Astrocyte (in vitro differentiated cells and primary cell): ENCODE data around the gene RAPGEF2. TPM values are rescaled to one million over a fixed set of nuclear protein-coding genes. Genes with fewer than 3 reads are reported as not detected.

Source experiments
- DNase-seq: peaks from one replicate; pipeline ENCODE4 v3.0.0-alpha.2; 2010; ENCODE audit warnings: low read depth
- FAIRE-seq: peaks from 2 replicates; lab custom pipeline; 2011; peaks lifted over from hg19 to GRCh38; lab: Jason Lieb, UNC
- H2AFZ ChIP-seq: 2 replicates; pipeline ENCODE4 v1.6.0; 2012; ENCODE audit warnings: low read depth, low read length, inconsistent platforms
- H3K27ac ChIP-seq: 2 replicates; pipeline ENCODE4 v1.5.1; 2011; ENCODE audit warnings: low read depth, low read length, inconsistent platforms
- H3K27me3 ChIP-seq: 2 replicates; pipeline ENCODE4 v1.6.0; 2011; ENCODE audit warnings: low read length, inconsistent platforms; ENCODE audit not compliant: insufficient read depth
- H3K36me3 ChIP-seq: 2 replicates; pipeline ENCODE4 v1.5.1; 2011; ENCODE audit warnings: low read length, inconsistent platforms; ENCODE audit not compliant: insufficient read depth
- H3K4me1 ChIP-seq: 2 replicates; pipeline ENCODE4 v1.5.1; 2011; ENCODE audit warnings: low read length, inconsistent platforms; ENCODE audit not compliant: insufficient read depth
- H3K4me2 ChIP-seq: 2 replicates; pipeline ENCODE4 v1.6.0; 2012; ENCODE audit warnings: low read length, inconsistent platforms
- H3K4me3 ChIP-seq: 2 replicates; pipeline ENCODE4 v1.5.1; 2011; ENCODE audit warnings: low read depth, mild to moderate bottlenecking, low read length, inconsistent platforms; ENCODE audit not compliant: insufficient read depth
- H3K79me2 ChIP-seq: 2 replicates; pipeline ENCODE4 v1.6.0; 2012; ENCODE audit warnings: mild to moderate bottlenecking, low read length, inconsistent platforms; ENCODE audit not compliant: insufficient read depth
- H3K9ac ChIP-seq: 2 replicates; pipeline ENCODE4 v1.6.0; 2012; ENCODE audit warnings: mild to moderate bottlenecking, low read length, inconsistent platforms
- H3K9me3 ChIP-seq: 2 replicates; pipeline ENCODE4 v1.5.1; 2012; ENCODE audit warnings: low read depth, mild to moderate bottlenecking, low read length, inconsistent platforms; ENCODE audit not compliant: insufficient read depth
- H4K20me1 ChIP-seq: 2 replicates; pipeline ENCODE4 v1.6.0; 2012; ENCODE audit warnings: low read length, inconsistent platforms; ENCODE audit not compliant: insufficient read depth
- H3K27ac Mint-ChIP-seq: one replicate; pipeline ENCODE4 v1.8.0; 2021; ENCODE audit warnings: mild to moderate bottlenecking, mixed read lengths; ENCODE audit not compliant: unreplicated experiment
- H3K27me3 Mint-ChIP-seq: one replicate; pipeline ENCODE4 v1.8.0; 2021; ENCODE audit warnings: low read depth, mixed read lengths; ENCODE audit not compliant: unreplicated experiment
- H3K36me3 Mint-ChIP-seq: one replicate; pipeline ENCODE4 v1.8.0; 2021; ENCODE audit warnings: low read depth, mixed read lengths; ENCODE audit not compliant: unreplicated experiment
- H3K4me1 Mint-ChIP-seq: one replicate; pipeline ENCODE4 v1.8.0; 2021; ENCODE audit warnings: low read depth, mixed read lengths; ENCODE audit not compliant: unreplicated experiment
- H3K4me3 Mint-ChIP-seq: one replicate; pipeline ENCODE4 v1.8.0; 2021; ENCODE audit warnings: mild to moderate bottlenecking, moderate library complexity, mixed read lengths; ENCODE audit not compliant: unreplicated experiment
- H3K9me3 Mint-ChIP-seq: one replicate; pipeline ENCODE4 v1.8.0; 2021; ENCODE audit warnings: mild to moderate bottlenecking, mixed read lengths; ENCODE audit not compliant: unreplicated experiment
- CTCF ChIP-seq: IDR thresholded peaks from 2 replicates; pipeline ENCODE4 v1.5.1; 2011; ENCODE audit warnings: low read depth, mild to moderate bottlenecking, inconsistent platforms, low read length, moderate library complexity; ENCODE audit not compliant: insufficient read depth
- EZH2 ChIP-seq: IDR thresholded peaks from 2 replicates; pipeline ENCODE4 v1.6.1; 2012; ENCODE audit warnings: mild to moderate bottlenecking, low read length, inconsistent platforms; ENCODE audit not compliant: insufficient read depth
- total RNA-seq: library from RNA; stranded (reverse); gene quantifications from 2 replicates; pipeline ENCODE4 v1.2.1, GENCODE V29; 2021

RAPGEF2 gene
- total RNA-seq, 1 donor from 2014 or later, result 59.0 TPM

DNA sequence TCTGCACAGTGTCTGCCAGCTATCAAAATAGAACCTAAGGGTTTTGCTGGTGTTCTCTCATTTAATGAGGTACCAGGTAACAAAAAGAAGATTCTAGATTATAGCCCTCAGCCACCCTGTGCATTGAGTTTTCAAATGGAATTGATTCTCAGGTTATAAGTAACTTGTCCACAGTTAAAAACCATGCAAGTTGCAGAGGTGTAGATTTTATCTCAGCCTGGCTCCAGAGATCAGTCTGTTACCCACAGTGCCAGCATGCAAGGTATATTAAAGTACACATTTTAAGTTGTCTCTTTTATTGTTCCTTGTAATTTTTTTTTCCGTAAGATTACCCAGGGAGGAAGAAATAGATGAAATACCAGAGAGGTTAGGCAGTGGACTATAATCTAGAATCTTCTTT lies 59.7 kb downstream of the RAPGEF2 start:
- H3K27ac ChIP-seq, result no peak overlapping the region
- Mint-ChIP-seq H3K9me3 (no peaks in the 10 kb centered on the region), H3K27me3 (no peaks in the 10 kb centered on the region), H3K27ac (no peak overlapping the region), H3K4me1 (peaks cover 38% of the 10 kb centered on the region), H3K4me3 (no peak overlapping the region), H3K36me3 (no peaks in the 10 kb centered on the region)
- H2AFZ ChIP-seq, result no peak overlapping the region
- no peaks in the 10 kb centered on the region for H3K36me3 ChIP-seq
- peaks cover 92% of the 10 kb centered on the region for H3K79me2 ChIP-seq
- H3K27me3 ChIP-seq, result no peaks in the 10 kb centered on the region
- peaks cover 75% of the 10 kb centered on the region for H4K20me1 ChIP-seq
- FAIRE-seq, result no peak
- H3K4me2 ChIP-seq, result no peak overlapping the region
- TF ChIP-seq EZH2 (no peak), CTCF (no peak)
- H3K9ac ChIP-seq, result no peak overlapping the region
- no peak for DNase-seq
- H3K4me3 ChIP-seq, result no peak overlapping the region
- no peaks in the 10 kb centered on the region for H3K9me3 ChIP-seq
- no peaks in the 10 kb centered on the region for H3K4me1 ChIP-seq

DNA sequence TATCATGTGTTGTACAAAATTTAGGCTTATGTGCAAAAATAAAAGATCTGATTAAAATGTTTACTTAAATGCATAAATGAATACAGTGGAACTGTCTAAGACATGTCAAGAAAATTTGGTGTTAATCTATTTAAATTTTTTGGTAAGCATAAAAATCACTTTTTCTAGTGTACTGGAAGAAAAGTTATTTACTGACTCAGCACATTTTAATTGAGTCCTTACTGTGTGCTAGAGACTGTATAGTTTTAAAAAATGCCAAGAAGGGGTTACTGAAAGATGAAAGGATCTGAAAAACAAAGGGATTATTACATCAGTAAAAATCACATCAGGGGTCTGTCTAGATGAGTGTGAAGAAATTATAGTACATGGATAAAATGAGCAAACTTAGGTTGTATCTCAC lies 60.6 kb downstream of the RAPGEF2 start:
- Histone ChIP-seq H3K9ac (no peak overlapping the region), H3K4me3 (no peak overlapping the region), H3K4me1 (no peaks in the 10 kb centered on the region), H4K20me1 (peaks cover 71% of the 10 kb centered on the region), H3K9me3 (no peaks in the 10 kb centered on the region), H3K27ac (no peak overlapping the region), H3K79me2 (peaks cover 92% of the 10 kb centered on the region), H3K36me3 (no peaks in the 10 kb centered on the region), H2AFZ (no peak overlapping the region), H3K27me3 (no peaks in the 10 kb centered on the region), H3K4me2 (no peak overlapping the region)
- no peak for DNase-seq
- Mint-ChIP-seq H3K9me3 (no peaks in the 10 kb centered on the region), H3K4me1 (peaks cover 30% of the 10 kb centered on the region), H3K36me3 (no peaks in the 10 kb centered on the region), H3K27ac (no peak overlapping the region), H3K27me3 (no peaks in the 10 kb centered on the region), H3K4me3 (no peak overlapping the region)
- no peak for FAIRE-seq
- no peak for TF ChIP-seq CTCF
- TF ChIP-seq EZH2, result no peak

GRCh38 chr4:159169404-159170302 lies 66.8 kb downstream of the RAPGEF2 start:
- no peaks in the 10 kb centered on the region for H3K27me3 ChIP-seq
- Mint-ChIP-seq H3K4me3 (no peak overlapping the region), H3K27ac (no peak overlapping the region), H3K9me3 (no peaks in the 10 kb centered on the region), H3K27me3 (no peaks in the 10 kb centered on the region), H3K36me3 (no peaks in the 10 kb centered on the region), H3K4me1 (peaks cover 21% of the 10 kb centered on the region)
- DNase-seq, result no peak
- H3K9me3 ChIP-seq, result no peaks in the 10 kb centered on the region
- H3K36me3 ChIP-seq, result no peaks in the 10 kb centered on the region
- FAIRE-seq, result no peak
- H3K27ac ChIP-seq, result no peak overlapping the region
- TF ChIP-seq CTCF (no peak), EZH2 (no peak)
- H4K20me1 ChIP-seq, result peaks cover 43% of the 10 kb centered on the region
- H3K9ac ChIP-seq, result no peak overlapping the region
- peaks cover 98% of the 10 kb centered on the region for H3K79me2 ChIP-seq
- H3K4me2 ChIP-seq, result no peak overlapping the region
- H3K4me3 ChIP-seq, result no peak overlapping the region
- H3K4me1 ChIP-seq, result peaks cover under 1% of the 10 kb centered on the region
- H2AFZ ChIP-seq, result no peak overlapping the region
